ENCODE data around the gene PON3.

DNA sequence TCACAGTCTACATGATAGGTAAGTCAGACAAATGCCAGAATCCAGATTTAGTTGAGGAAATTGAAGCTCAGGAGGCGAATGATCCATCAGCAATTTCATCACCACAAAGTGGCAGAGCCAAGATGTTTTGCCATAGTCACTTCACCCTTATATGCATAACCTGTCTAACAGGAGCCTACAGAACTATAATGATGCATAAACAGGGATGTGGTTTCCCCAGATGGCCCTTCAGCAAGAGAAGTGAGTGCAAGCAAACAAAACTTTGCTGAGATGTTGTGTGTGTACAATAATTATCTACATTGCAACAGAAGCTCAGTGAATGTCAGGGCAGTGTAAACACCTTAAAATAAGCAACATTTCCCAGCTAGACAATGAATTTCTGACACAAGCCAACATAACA lies 28.6 kb downstream of the PON3 start:
- TF ChIP-seq, protein P1, sequence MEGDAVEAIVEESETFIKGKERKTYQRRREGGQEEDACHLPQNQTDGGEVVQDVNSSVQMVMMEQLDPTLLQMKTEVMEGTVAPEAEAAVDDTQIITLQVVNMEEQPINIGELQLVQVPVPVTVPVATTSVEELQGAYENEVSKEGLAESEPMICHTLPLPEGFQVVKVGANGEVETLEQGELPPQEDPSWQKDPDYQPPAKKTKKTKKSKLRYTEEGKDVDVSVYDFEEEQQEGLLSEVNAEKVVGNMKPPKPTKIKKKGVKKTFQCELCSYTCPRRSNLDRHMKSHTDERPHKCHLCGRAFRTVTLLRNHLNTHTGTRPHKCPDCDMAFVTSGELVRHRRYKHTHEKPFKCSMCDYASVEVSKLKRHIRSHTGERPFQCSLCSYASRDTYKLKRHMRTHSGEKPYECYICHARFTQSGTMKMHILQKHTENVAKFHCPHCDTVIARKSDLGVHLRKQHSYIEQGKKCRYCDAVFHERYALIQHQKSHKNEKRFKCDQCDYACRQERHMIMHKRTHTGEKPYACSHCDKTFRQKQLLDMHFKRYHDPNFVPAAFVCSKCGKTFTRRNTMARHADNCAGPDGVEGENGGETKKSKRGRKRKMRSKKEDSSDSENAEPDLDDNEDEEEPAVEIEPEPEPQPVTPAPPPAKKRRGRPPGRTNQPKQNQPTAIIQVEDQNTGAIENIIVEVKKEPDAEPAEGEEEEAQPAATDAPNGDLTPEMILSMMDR (IDR thresholded peaks at IDR 0.05), result no peak
- no peak for TF ChIP-seq POLR2A (IDR thresholded peaks at IDR 0.05)
